ENCODE data around the gene APLNR. TPM values are rescaled to one million over a fixed set of nuclear protein-coding genes. Genes with fewer than 3 reads are reported as not detected.
A peak's percentile ranks its signal among the peaks of the same experiment; 100 is the strongest.

The APLNR gene
- total RNA-seq, 1 donor from 2014 or later: not detected

GRCh38 chr11:57230791-57231538, 6.1 kb downstream of the APLNR start:
- no peak for DNase-seq (ENCODE audit: low read depth)
- Histone ChIP-seq H3K27me3 (ENCODE audit: control insufficient read depth, insufficient read depth, low read length) (peaks cover 2% of the 10 kb centered on the region), H3K36me3 (ENCODE audit: control insufficient read depth, insufficient read depth, low read length) (no peaks in the 10 kb centered on the region), H3K4me3 (ENCODE audit: low read depth, low read length) (no peak overlapping the region)
- no peak for FAIRE-seq
- TF ChIP-seq CTCF (IDR thresholded peaks at IDR 0.05; ENCODE audit: insufficient read depth, low read length, severe bottlenecking): no peak

GRCh38 chr11:57230316-57230715, 6.7 kb downstream of the APLNR start:
- DNase-seq (ENCODE audit: low read depth): no peak
- no peaks in the 10 kb centered on the region for H3K36me3 ChIP-seq (ENCODE audit: control insufficient read depth, insufficient read depth, low read length)
- peaks cover 2% of the 10 kb centered on the region for H3K27me3 ChIP-seq (ENCODE audit: control insufficient read depth, insufficient read depth, low read length)
- FAIRE-seq: no peak
- TF ChIP-seq CTCF (IDR thresholded peaks at IDR 0.05; ENCODE audit: insufficient read depth, low read length, severe bottlenecking): no peak
- no peak overlapping the region for H3K4me3 ChIP-seq (ENCODE audit: low read depth, low read length)

- peaks cover 2% of the 10 kb centered on the region for H3K27me3 ChIP-seq (ENCODE audit: control insufficient read depth, insufficient read depth, low read length)
- no peak for DNase-seq (ENCODE audit: low read depth)
- FAIRE-seq: no peak
- TF ChIP-seq CTCF (IDR thresholded peaks at IDR 0.05; ENCODE audit: insufficient read depth, low read length, severe bottlenecking): no peak
- no peak overlapping the region for H3K4me3 ChIP-seq (ENCODE audit: low read depth, low read length)
- H3K36me3 ChIP-seq (ENCODE audit: control insufficient read depth, insufficient read depth, low read length): no peaks in the 10 kb centered on the region
These were observed 8.4 kb downstream of the APLNR start for GRCh38 chr11:57228600-57228999.

GRCh38 chr11:57224537-57224936, 12.5 kb downstream of the APLNR start:
- Histone ChIP-seq H3K27me3 (ENCODE audit: control insufficient read depth, insufficient read depth, low read length) (no peaks in the 10 kb centered on the region), H3K4me3 (ENCODE audit: low read depth, low read length) (no peak overlapping the region), H3K36me3 (ENCODE audit: control insufficient read depth, insufficient read depth, low read length) (no peaks in the 10 kb centered on the region)
- no peak for FAIRE-seq
- DNase-seq (ENCODE audit: low read depth): peak; percentile 70
- no peak for TF ChIP-seq CTCF (IDR thresholded peaks at IDR 0.05; ENCODE audit: insufficient read depth, low read length, severe bottlenecking)

- no peak for TF ChIP-seq CTCF (IDR thresholded peaks at IDR 0.05; ENCODE audit: insufficient read depth, low read length, severe bottlenecking)
- H3K4me3 ChIP-seq (ENCODE audit: low read depth, low read length): no peak overlapping the region
- H3K36me3 ChIP-seq (ENCODE audit: control insufficient read depth, insufficient read depth, low read length): no peaks in the 10 kb centered on the region
- H3K27me3 ChIP-seq (ENCODE audit: control insufficient read depth, insufficient read depth, low read length): no peaks in the 10 kb centered on the region
- DNase-seq (ENCODE audit: low read depth) (no peak), FAIRE-seq (no peak)
These were observed 12.9 kb downstream of the APLNR start for GRCh38 chr11:57224128-57224527.

- H3K27me3 ChIP-seq (ENCODE audit: control insufficient read depth, insufficient read depth, low read length): no peaks in the 10 kb centered on the region
- H3K36me3 ChIP-seq (ENCODE audit: control insufficient read depth, insufficient read depth, low read length): no peaks in the 10 kb centered on the region
- FAIRE-seq (no peak), DNase-seq (ENCODE audit: low read depth) (no peak)
- TF ChIP-seq CTCF (IDR thresholded peaks at IDR 0.05; ENCODE audit: insufficient read depth, low read length, severe bottlenecking): no peak
- H3K4me3 ChIP-seq (ENCODE audit: low read depth, low read length): no peak overlapping the region
These were observed 13.4 kb downstream of the APLNR start for GRCh38 chr11:57223601-57224000.

Data from bronchial epithelial cell (primary cell).